ENCODE data around the gene TTLL13.

DNA sequence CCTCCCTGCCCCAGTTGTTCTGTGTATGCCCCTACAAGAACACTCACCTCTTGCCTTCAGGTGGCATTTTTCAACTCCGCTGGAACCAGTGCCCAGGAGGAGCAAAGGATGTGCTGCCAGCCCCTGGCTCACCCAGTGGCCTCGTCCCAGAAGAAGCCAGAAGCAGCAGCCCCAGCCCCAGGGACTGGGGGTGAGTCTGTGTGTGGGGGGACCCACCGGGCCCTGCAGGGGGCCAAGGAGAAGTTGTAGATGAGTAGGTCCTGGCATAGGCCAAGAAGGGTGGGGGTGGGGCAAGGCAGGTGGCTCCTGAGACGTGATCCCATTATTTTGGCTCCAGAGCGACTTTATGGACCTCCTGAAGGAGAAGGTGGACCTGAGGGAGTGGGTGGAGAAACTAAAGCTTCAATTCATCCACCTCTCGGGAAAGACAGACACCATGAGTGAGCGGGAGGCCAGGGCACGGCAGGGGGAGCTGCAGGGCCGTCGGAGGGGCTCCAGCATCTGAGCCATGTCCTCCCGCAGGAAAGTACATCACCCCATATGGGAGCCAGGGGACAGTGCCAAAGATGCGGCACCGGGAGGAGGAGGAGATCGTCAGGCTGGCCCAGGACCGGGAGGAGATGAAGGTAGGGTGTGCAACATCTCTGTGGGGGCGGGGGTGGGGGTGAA lies 45.4 kb downstream of the TTLL13 start:
- TF ChIP-seq, protein P1, sequence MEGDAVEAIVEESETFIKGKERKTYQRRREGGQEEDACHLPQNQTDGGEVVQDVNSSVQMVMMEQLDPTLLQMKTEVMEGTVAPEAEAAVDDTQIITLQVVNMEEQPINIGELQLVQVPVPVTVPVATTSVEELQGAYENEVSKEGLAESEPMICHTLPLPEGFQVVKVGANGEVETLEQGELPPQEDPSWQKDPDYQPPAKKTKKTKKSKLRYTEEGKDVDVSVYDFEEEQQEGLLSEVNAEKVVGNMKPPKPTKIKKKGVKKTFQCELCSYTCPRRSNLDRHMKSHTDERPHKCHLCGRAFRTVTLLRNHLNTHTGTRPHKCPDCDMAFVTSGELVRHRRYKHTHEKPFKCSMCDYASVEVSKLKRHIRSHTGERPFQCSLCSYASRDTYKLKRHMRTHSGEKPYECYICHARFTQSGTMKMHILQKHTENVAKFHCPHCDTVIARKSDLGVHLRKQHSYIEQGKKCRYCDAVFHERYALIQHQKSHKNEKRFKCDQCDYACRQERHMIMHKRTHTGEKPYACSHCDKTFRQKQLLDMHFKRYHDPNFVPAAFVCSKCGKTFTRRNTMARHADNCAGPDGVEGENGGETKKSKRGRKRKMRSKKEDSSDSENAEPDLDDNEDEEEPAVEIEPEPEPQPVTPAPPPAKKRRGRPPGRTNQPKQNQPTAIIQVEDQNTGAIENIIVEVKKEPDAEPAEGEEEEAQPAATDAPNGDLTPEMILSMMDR (conservative IDR thresholded peaks at IDR 0.05; ENCODE audit: low read depth, low read length): no peak
- no peak for TF ChIP-seq EZH2phosphoT487 (IDR thresholded peaks at IDR 0.05; ENCODE audit: borderline replicate concordance, low read length)
